K562 treated with DMSO at 1 percent for 12 hours (cell line): ENCODE measurements around the gene PARVG. TPM values are rescaled to one million over a fixed set of nuclear protein-coding genes. Genes with fewer than 3 reads are reported as not detected.

Experiments
- total RNA-seq: library from RNA; unstranded; fragments of 300-600 nt; gene quantifications from 2 replicates; pipeline ENCODE4 v1.2.3, GENCODE V29; 2022; ENCODE audit not compliant: insufficient read depth

The PARVG gene, protein sequence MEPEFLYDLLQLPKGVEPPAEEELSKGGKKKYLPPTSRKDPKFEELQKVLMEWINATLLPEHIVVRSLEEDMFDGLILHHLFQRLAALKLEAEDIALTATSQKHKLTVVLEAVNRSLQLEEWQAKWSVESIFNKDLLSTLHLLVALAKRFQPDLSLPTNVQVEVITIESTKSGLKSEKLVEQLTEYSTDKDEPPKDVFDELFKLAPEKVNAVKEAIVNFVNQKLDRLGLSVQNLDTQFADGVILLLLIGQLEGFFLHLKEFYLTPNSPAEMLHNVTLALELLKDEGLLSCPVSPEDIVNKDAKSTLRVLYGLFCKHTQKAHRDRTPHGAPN
- not detected in 2 replicates for total RNA-seq

DNA sequence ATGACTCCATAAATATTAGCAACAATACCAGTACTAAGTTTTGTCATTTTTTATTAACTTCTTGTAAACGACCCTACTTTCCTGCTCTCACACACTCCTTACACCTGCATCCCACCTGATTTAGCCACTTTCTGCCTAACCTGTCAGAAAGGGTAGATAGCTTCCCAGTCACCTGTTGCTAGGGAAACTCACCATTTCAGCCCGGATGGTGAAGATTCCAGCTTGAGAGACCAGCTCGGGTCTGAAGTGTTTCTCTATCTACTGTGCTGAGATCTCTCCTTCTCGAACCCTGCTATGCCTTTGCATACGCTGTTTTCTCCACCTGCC, at the start of gene PARVG:
PARVG (plus strand) TSS at position 220 of the 327 bp plus-strand sequence. CDS start 2,405 bp downstream, outside the sequence.

Other genes with a start within 250 kb of the PARVG start
- gene SAMM50, start 225.5 kb upstream of the PARVG start, total RNA-seq, result 35.2 and 39.2 TPM in 2 replicates
- 20.8 and 21.2 TPM in 2 replicates for gene PARVB, start 156.6 kb upstream of the PARVG start, total RNA-seq
- not detected in 2 replicates for gene SHISAL1, start 132.0 kb downstream of the PARVG start, total RNA-seq